GM21786 (cell line): Measurements from ENCODE around the gene OSBPL2.

Source experiments
- ATAC-seq: cut with Tn5 transposase; IDR thresholded peaks from one replicate; pipeline ENCODE4 v1.9.1; 2021; ENCODE audit not compliant: unreplicated experiment

OSBPL2 gene

GRCh38 chr20:62309198-62309944, 71.0 kb downstream of the OSBPL2 start:
- ATAC-seq, result no peak

- no peak for ATAC-seq
These were observed 71.8 kb downstream of the OSBPL2 start for GRCh38 chr20:62309947-62310756.

GRCh38 chr20:62310757-62311121, 72.4 kb downstream of the OSBPL2 start:
- no peak for ATAC-seq

DNA sequence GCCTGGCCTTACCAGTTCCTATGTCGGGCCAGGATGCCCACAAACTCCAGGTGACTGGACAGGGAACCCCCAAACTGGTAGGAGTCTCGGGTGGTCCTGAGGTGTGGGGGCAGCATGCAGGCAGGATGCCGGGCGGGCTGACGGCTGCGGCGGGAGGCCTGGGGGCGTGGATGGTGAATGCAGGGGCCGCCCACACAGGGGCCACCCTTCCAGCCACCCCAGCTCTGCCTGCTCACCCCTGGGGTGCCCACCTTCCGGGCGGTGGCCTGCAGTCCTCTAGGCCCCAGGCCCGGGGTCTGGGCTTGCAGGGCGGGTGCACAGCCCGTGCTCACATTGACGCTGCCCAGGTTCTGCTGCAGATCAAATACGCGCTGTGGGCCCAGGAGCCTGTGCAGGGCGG, 72.8 kb downstream of the OSBPL2 start:
- no peak for ATAC-seq

DNA sequence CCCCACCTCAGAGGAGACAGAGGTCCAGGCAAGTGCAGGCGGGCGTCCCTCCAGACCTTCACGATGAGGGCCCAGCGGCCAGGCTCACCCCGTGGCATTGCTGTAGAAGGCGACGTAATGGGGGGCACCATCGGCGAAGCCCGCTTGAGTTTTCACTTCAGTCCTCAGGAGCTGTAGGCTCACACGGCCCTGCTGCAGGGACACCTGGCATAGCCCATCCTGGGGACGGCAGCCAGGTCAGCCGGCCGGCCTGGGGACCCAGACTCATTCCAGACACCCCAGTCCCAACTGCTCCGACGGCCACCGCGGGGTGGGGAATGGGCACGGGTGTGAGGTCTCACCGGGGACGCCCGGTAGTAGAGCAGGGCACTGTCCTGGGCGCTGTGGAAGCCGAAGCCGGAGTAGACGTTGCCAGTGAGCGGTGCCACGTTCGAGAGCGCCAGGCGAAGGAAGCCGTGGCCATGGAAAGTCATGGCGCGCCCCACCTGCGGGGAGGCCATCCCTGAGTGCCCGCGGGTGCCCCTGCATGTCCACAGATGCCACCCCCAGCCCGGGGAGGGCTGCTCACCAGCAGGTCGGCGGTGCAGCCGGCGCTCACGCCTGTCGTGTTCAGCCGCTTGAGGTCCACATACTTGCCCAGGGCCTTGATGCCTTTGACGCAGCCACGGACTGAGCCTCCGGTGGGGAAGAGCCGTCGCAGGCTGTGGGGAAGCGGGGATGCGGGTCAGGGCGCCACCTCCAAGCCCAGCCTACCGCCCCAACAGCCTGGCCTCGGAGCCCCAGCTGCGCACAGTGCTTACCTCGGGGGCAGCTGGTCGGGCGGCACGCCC, 73.7 kb downstream of the OSBPL2 start:
- ATAC-seq, result no peak

DNA sequence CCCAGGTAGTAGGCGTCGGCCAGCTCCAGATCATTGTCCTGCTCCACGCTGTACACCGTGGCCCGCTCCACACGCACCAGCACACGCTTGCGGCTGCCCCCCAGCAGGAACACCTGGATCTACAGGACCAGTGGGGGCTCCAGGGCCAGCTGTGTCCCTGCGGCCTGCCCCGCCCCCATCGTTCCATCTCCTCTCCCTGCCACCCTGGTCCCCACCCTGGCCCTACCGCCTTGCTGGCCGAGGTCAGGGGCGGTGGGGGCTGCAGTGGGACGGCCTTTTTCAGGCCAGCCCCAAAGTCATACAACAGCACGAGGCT, 74.3 kb downstream of the OSBPL2 start:
- no peak for ATAC-seq

- ATAC-seq, result no peak
These were observed 74.7 kb downstream of the OSBPL2 start for GRCh38 chr20:62313021-62313420.

- ATAC-seq, result no peak
These were observed 75.4 kb downstream of the OSBPL2 start for GRCh38 chr20:62313460-62314338.

DNA sequence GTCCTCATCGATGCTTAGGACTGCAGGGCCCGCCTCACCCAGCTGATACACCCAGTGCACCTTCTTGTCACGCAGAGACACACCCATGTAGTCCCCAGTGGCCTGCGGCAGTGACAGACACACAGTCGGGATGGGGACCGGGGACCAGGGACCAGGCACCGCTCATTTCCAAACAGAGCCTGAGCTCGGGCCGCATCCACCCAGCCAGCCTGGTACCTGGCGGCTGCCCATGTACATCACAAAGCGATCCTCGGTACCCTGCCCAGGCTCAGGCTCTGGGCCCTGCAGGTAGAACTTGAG, 76.0 kb downstream of the OSBPL2 start:
- no peak for ATAC-seq

DNA sequence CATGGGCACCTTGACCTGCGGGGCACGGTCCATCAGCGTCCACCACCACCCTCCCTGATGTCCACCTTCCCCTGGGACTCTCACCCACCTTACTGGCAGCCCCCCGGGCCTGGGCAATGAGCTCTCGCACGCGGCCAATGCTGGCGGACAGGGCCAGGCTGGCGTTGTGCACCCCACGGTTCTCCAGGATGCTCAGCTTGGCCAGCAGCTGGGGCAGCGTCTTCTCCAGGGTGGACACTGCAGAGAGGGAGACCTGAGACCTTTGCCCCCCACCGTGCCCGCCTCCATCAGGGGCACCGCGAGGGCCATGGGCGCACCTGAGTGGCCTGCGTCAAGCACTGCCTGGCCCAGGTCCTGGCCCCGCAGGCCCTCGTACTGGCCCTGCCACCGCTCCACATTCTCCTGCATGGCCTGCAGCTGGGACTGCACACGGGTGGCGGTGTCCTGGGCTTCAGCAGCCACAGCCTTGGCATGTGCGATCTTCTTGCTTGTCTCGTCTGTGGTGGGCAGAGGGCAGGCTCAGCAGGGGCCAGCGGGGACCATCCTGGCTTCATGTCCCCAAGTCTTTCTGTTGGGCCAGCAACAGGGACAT, 76.5 kb downstream of the OSBPL2 start:
- no peak for ATAC-seq

DNA sequence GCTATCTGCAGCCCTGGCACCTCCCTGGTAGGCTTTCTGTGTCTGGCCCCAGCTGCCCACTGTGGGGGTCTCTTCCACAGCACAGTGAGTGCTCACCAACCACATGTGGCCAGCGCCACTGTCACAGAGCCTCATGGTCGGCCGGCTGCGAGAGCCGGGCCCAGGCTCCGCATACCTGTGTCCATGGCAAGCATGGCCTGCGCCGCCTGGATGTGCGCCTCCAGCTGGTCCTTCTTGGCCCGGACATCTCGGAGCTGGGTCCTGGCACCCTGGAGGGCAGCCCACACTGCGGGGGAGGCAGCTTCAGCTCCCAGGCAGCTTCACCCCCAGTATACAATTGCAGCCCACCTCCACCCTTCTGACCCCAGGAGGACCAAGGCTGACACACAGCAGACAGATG, 77.5 kb downstream of the OSBPL2 start:
- ATAC-seq, result no peak

- ATAC-seq, result no peak
These were observed 78.2 kb downstream of the OSBPL2 start for GRCh38 chr20:62316331-62317166.

DNA sequence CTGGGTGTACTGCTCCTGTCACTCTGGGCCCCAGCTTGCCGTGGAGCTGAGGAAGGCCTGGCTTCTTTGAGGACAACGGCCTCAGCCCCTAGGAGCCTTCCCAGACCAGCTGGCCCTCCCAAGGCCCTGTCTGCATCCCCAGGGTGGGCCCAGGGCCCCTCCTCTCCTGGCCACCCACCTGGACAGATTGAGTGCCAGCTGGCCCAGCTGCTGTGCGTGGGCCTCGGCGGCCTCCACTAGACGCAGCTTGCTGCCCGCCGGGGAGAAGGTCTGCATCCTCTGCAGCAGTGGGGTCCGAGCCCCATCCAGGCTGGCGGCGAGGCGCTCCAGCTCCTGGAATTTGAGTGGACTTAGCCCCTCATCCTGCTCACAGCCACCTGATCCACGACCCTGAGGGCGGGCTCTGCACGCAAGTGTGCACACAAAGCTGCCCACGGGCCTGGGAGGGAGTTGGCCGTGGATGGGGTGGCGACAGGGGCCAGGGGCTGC, 78.9 kb downstream of the OSBPL2 start:
- ATAC-seq, result no peak

- no peak for ATAC-seq
These were observed 80.4 kb downstream of the OSBPL2 start for GRCh38 chr20:62318400-62319345.

DNA sequence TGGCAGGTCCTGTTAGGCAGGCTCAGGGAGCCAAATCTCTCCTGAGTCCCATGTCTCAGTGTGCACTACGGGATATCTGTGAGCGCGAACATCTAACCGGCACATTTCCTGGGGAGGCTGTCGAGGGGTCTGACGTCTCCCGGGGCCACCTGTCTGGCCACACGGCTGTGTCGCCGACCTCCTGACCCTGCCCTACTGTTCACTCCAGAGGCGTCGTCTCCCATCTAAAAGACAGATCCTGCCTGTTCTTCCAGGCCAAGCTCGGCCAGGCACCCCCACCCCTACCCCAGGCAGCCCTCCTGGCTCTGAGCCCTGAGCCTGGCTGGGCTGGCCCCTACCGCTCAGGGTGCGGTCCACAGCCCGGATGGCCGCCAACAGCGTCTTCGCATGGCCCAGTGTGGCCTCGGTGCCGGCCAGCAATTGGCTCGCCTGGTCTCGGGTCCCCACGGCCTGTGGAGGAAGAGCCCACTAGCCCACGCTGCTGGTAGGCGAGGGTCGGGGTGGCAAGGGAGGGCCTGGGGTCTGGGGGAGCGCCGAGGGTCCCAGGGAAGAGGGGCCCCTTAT, 81.1 kb downstream of the OSBPL2 start:
- no peak for ATAC-seq

- no peak for ATAC-seq
These were observed 82.4 kb downstream of the OSBPL2 start for GRCh38 chr20:62320581-62321354.

DNA sequence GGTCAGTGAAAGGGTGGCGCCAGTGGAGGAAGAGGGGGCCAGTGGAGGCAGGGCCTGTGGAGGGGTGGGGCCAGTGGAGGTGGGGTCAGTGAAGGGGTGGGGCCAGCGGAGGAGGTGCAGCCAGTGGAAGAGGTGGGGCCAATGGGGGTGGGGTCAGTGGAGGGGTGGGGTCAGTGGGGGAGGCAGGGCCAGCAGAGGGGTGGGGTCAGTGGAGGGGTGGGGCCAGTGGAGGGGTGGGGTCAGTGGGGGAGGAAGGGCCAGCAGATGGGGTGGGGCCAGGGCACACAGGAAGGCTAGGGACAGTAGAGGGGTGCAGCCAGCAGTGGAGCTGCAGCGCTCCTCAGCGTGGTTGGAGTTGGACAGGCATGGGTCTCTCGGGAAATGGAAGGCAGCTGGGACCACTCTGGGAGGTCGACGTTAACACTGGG, 83.2 kb downstream of the OSBPL2 start:
- no peak for ATAC-seq
